AML-193 (cell line): ENCODE results near the gene PDPK1.
"Not testable (repeated sequence)": the region's sequence is repeated elsewhere in the genome, so short reads cannot be mapped to it uniquely, and the experiment has no call there.

ENCODE experiments used
- DNase-seq, 2 experiments: peaks; one replicate each; lab custom pipeline; 2025; lab: John Stamatoyannopoulos, UW

Gene PDPK1

DNA sequence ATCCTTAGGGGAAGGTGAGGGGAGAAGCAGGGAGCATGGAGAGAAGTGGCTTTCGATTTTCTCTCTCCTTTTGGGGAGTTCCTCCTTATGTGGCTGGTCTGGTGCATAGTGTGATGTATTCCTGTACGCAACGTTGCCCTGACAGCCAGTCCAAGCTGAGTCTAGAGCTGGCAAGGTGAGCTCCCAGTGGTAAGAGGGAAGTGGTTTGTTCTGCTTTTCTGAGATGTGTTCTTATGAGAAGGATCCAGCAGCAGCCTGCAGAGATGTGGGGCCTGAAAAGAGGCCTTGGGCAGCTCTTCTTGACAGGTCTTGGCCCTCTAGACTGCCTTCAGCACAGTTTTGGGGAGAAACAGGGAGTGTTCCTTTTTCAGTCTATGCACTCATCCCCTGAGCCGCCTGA, 3.1 kb downstream of the PDPK1 start:
- DNase-seq = peak; percentile 41 to 65

DNA sequence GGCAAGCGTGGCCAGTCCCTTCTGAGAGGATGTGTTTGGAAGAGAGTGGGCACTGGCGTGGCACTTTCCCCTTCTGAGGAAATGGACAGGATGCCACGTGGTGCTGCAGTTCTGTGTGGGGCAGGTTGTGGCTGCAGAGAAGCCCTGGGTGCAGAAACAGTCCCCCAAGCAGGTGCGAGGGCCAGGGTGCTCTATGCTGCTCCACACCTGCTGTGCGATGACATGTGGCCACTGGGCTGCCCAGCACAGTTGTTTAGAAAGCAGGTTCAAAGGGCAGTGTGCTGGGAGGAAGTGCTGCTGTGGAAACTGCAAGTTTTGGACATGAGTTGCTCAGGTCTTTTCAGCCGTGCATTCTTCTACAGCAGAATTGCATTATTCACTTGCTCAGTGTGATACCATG, 3.6 kb downstream of the PDPK1 start:
- DNase-seq = not testable (repeated sequence)

DNA sequence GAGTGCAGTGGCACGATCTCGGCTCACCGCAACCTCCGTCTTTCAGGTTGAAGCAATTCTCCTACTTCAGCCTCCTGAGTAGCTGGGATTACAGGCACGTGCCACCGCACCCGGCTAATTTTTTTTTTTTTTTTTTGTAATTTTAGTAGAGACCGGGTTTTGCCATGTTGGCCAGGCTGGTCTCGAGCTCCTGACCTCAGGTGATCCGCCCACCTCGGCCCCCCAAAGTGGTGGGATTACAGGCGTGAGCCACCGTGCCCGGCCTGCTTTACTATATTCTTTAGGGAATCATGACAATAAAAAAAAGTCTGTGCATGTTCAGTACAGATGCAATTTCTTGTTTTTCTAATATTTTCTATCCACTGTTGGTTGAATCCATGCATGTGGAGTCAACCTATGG, 6.0 kb downstream of the PDPK1 start:
- DNase-seq = not testable (repeated sequence)

GRCh38 chr16:2550283-2550878, 12.6 kb downstream of the PDPK1 start:
- DNase-seq = not testable (repeated sequence)

- not testable (repeated sequence) for DNase-seq
These were observed 13.6 kb downstream of the PDPK1 start for GRCh38 chr16:2551420-2551889.

DNA sequence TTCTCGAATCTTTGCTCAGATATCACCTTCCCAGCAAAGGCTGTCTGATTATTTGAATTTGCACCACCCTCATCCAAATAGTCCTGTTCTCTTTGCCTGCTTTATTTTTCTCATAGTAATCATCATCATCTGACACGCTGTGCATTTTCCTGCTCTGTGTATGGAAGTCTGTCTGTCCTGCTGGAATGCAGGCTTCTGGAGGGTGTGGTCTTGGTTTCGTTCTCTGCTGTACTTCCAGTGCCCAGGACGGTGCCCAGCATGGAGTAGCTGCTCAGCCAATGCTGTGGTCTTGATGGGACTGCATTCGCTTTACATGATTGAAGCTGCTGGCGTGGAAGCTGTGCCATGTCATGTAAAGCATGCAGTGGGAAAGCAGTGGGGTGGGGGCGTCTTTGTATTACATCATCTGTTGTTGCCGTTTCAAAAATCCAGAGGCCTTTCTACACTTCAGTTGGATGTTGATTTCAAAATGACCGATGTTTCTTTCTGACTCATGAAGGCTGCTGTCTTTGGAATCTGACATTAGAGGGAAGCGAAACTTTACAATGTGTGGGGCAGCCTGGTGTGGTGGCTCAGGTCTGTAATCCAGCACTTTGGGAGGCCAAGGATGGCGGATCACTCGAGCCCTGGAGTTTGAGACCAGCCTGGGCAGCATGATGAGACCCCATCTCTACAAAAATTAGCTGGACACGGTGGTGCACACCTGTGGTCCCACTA, 17.0 kb downstream of the PDPK1 start:
- not testable (repeated sequence) for DNase-seq

GRCh38 chr16:2557150-2557549, 19.3 kb downstream of the PDPK1 start:
- DNase-seq = not testable (repeated sequence)

DNA sequence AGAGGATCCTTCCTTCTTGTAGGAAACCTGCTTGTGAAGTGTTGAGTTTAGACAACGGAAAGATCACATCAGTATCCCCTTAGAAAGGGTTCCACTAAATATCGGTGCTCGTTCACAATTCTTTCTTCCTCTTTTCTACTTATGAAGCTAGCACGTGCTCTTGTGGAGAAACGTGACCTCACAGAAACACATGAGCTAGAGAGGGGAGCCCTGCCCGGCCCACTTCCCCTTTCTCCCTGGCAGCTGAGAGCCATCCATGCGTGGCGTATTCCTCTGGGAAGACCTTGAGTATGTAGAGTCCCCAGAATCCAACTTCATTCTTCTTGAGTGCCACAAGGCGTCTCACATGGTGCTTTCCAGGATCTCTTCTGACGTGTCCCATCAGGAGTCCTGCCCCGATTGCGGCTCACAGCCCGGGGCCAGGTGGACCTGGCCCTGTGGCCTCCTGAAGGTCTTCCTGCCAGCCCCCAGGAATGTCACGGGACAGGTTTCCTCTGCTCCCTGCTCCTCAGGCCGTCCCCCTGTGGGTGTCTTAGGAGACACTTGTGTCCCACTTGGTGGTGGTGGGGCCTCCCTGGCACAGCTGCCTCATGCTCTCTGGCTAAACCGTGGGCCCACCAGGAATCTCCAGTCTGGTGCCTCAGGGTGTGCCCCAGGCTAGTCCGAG, 22.4 kb downstream of the PDPK1 start:
- DNase-seq = not testable (repeated sequence)

DNA sequence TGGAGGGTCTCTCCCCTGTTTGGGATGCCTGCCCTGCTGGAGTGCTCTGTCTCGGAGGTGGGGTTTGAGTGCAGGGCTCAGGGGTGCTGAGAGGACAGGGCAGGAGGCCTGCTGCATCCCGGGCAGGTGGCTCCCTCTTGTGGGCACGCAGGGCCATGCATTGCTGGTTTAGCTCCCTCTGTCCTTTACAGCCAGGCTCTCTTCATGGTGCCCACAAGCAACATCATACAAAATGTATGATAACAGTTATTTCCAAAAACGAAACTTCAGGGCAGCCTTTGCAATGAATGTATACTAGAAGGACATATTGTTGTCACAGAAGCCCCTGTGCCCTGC, 22.9 kb downstream of the PDPK1 start:
- DNase-seq = not testable (repeated sequence)

- not testable (repeated sequence) for DNase-seq
These were observed 29.7 kb downstream of the PDPK1 start for GRCh38 chr16:2567506-2567905.

DNA sequence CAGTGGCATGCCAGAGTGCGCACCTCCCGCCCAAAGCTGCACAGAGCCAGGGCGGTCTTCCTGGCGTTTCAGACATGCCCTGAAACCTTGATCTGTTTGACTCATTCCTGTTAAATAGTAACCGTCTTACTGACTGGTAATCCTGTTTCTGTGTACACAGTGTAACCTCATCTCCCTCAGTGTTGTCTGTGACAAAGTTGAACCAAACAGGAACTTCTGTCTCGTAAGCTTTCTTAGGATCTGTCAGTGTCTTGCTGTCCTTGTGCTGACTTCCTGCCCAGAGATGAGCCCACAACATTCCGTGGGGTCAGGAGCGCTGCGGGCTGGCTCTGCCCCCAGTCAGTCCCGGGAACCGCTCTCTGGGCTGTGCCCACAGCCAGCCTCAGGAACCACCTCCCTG, 30.8 kb downstream of the PDPK1 start:
- not testable (repeated sequence) for DNase-seq

GRCh38 chr16:2572704-2573103, 34.9 kb downstream of the PDPK1 start:
- not testable (repeated sequence) for DNase-seq

DNA sequence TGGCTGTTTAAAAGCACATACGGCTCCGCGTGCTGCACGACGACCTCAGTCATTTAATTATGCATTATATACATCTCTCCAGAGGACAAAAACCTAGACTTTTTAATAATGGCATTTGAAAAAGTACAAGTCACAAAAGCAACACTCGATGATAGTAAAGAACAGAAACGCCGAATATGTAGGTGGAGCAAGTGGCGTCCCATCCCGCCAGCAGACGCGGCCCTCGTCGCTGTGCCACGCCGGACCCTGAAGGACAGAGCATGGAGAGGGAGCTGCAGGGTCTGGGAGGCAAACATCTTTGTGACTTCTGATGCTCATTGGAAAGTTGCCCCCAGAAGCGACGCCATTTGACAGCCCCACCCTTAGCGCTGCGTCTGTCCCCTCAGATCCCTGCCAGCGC, 38.0 kb downstream of the PDPK1 start:
- DNase-seq = not testable (repeated sequence)

DNA sequence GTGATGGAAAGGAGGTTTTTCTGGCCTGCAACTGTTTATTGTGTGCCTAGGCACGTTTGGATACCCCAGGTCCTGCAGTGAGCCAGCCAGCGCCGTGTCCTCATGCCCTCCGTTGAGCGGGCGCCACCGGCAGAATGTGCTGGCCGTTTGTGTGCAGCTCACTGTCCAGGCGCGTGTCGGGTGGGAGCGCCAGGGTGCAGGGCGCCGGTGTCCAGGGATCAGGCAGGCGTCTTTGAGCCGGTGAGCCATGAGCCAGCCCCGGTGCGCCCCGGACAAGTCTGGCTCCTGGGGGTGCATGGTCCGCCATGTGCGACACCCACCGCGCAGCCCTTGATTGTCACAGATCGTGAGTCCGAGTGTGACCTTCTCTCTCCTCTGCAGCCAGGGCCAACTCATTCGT, 39.2 kb downstream of the PDPK1 start:
- not testable (repeated sequence) for DNase-seq

GRCh38 chr16:2578905-2579304, 41.1 kb downstream of the PDPK1 start:
- not testable (repeated sequence) for DNase-seq

DNA sequence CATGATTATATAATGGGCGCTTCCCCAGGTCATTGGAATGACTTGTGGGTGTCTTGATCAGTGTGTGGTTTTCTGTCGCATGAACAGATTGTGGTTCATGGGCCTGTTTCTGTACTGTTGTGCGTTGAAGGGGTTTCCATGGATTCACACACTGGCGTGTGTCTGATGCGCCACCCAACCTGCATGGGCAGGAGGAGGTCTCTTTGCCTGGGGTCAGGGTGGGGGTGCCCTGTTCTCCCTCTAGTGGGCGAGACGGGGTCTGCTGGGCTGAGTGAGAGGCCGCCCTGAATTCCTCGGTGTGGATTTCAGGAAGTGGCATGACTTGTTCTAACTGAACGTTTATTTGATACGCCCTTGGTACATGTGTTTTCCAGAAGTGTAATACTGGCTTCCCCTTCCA, 42.3 kb downstream of the PDPK1 start:
- DNase-seq = not testable (repeated sequence)

GRCh38 chr16:2580818-2581217, 43.0 kb downstream of the PDPK1 start:
- not testable (repeated sequence) for DNase-seq

DNA sequence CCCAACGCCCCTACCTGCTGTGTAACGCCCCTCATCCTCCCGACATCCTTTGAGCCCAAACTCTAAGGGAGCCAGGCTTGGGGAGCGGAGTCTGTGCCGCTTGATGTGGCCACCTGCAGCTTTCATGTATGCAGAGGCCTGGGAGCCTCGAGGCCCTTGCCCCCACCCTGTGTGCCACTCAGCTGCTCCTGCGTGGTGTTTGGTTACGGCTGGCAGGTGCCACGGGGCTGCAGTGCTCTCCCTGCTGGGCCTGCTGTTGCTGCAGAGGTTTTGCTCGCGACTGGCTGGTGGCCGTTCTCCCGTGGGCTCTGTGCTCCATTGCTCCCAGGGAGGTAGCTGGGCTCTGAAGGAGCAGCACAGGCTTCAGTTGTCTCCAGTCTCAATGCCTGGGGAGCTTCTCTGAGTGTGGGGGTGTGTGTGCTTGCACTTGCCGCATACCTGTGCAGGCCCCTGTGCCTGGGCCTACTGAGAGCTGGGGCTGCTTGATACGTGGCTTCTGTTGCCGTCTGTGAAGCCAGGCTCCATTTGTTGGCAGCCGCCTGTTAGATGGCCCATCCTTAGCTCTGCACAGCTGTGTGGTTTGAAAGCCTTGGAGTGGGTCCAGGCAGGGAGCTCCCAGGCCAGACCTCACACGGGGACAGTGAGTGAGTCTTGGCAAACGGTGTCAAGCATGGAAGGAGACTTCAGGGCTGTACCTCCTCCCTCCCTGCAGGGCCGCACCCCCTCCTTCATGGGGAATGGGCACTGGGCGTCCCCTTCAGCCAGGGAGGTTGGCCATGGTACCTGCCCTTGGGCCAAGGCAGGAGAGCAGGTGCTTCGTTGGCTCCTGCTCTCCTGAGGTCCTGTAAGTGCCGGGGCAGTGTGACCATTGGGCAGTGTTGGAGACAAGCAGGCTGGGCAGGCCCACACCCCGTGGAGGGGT, 47.2 kb downstream of the PDPK1 start:
- DNase-seq = no peak

GRCh38 chr16:2585651-2586081, 47.8 kb downstream of the PDPK1 start:
- no peak for DNase-seq

DNA sequence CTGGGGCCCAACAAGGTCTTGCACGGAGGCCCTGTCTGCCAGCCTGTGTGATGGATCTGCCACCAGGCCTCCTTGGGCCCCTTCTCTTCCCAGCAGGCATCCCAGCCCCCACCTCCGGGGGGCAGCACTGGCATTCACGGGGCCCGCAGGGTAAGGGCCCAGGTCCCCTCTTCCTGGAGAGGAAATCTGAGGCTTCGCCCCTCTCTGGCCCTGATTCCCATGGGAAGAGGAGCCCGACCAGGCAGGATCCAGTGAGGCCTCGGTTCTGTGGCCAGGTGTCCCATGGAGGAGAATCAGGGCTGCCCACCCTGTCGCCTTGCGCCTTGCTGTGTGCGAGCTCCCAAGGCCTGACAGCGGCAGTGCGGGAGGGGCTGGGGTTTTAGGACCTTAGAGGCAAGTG, 48.4 kb downstream of the PDPK1 start:
- DNase-seq = no peak

GRCh38 chr16:2586901-2587480, 49.2 kb downstream of the PDPK1 start:
- no peak for DNase-seq
